ENCODE results near the gene NR1I2.

The NR1I2 gene

DNA sequence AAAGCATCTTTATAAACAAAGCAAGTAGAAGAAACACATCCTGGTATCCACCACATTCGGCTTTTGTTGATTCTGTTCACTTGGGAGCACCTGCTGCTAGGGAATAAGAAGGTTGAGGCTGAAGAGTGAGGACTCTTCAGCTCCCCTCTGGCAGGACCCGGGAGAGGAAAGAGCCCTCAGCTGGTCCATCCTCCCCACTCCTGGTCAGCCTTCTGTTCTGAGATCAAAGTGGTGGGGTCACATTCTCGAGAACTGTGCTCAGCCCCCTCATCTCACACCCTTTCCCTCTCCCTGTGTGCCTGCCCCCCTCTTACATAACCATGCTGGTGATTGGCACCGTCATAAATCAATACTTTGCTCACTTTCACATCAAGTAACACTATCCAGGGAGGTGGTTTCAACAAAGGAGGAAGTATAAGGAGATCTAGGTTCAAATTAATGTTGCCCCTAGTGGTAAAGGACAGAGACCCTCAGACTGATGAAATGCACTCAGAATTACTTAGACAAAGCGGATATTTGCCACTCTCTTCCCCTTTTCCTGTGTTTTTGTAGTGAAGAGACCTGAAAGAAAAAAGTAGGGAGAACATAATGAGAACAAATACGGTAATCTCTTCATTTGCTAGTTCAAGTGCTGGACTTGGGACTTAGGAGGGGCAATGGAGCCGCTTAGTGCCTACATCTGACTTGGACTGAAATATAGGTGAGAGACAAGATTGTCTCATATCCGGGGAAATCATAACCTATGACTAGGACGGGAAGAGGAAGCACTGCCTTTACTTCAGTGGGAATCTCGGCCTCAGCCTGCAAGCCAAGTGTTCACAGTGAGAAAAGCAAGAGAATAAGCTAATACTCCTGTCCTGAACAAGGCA, at the start of gene NR1I2:
Gene NR1I2 (plus strand): TSS at position 772 of the 869 bp plus-strand sequence.
- no peak for TF ChIP-seq CTCF (IDR thresholded peaks at IDR 0.05)

DNA sequence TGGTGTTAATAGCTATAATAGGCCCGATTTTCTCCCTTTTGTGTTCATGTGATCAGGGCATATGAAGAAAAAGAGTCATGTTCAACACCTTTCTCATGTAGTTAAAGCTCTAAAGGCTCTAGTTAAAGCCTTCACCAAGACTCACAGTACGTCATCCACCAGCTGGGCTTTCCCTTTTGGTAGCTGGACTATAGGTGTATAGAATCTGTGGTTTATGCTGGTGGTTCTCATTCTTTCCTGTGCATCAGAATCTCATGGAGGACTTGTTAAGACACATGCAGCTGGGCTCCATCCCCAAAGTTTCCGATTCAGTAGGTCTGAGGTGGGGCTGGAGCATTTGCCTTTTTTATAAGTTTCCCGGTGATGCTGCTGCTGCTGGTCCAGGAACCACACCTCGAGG, 48.1 kb upstream of the NR1I2 start:
- TF ChIP-seq CTCF (IDR thresholded peaks at IDR 0.05): no peak

DNA sequence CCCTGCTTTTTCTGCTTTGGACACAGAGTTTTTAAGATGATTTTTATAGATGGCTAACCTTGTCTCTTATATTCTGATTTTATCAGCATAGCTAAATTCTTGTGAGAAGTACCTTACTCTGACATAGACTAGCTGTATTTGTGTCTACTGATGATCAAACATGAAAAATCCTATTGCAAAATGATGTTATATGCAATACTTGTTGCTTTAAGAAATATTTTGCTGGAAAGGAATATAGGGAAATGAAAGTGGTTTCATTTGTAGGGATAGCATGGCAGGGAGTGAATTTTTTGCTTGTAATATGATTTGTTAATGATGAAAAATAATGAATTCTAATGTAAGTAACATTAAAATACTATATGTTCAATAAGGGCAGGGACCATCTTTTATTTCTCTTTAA, 43.2 kb upstream of the NR1I2 start:
- TF ChIP-seq CTCF (IDR thresholded peaks at IDR 0.05): no peak

DNA sequence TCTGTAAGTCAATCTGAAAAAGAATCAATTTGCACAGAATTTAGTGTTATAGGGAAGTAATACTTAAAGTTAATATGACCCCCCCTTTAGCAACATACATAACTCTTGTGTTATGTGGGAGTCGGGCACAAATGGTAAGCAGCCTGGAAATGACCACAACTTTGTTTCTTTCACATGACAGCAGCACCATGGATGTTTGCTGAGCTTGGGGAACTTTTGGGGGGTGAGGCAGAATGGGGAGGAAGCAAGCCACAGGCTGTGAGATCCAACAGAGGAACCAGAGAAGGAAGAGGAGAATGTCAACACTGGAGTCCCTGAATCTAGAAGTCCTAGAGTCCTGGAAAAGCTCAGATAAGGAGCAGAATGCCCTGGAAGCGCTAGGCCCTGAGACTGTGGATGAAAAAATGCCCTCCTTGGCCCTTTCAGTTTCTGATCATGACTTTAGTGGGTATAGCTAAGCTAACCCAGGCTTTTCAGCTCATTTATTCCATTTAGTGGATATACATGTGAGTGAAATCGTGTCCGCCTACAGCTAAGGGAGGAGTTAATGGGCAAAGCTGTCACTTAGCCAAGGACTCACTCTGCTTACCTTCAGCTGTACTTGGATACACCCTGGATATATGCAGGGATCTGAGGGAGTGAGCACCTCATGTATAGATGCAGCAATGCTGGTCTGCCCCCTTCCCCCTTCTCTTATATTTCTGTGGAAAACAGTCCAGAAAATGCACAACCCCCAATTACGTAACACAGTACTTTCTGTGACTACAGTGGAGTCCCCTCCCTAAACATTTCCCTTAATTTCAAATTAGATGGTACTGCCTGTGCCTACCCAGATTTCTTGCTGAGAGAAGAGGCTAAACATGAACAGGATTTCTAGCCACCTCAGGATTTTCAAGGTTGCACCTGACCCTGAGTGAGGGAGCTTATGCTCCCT, 40.0 kb upstream of the NR1I2 start:
- TF ChIP-seq CTCF (IDR thresholded peaks at IDR 0.05): no peak

GRCh38 chr3:119743921-119744320, 38.0 kb upstream of the NR1I2 start:
- TF ChIP-seq CTCF (IDR thresholded peaks at IDR 0.05): no peak

GRCh38 chr3:119745942-119746341, 36.0 kb upstream of the NR1I2 start:
- no peak for TF ChIP-seq CTCF (IDR thresholded peaks at IDR 0.05)

DNA sequence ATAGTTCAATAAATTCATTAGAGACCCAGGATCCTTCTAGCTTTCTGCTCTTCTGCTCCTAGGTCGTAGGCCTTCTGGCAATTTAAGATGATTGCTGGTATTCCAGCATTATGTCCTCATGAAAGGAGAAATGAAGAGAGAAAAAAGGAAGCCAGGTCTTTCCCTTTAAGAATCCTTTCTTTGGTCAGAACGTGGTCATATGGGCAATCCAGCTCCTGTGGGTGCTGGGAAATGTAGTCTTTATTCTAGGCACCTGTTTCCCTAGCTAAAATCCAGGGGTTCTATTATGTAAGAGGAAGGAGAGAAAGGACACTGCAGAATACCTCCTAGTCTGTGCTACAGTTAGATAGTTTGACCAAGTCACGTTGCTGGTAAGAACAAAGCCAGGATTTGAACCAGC, 35.5 kb upstream of the NR1I2 start:
- no peak for TF ChIP-seq CTCF (IDR thresholded peaks at IDR 0.05)

All from LNCAP (cell line).